Caco-2 (cell line): ENCODE results near the gene P3H1. TPM values are rescaled to one million over a fixed set of nuclear protein-coding genes. Genes with fewer than 3 reads are reported as not detected.

Experiments
- BruUV-seq: library from RNA; stranded (reverse); fragments of 400-500 nt; replicated peaks from 2 replicates; lab custom pipeline; 2021; lab: Mats Ljungman, UMichigan
- CTCF ChIA-PET: fragments of 300-600 bp; sonication (Branson Sonifier 250); formaldehyde crosslinking; loops from one replicate; lab custom pipeline; 2022; ENCODE audit warnings: antibody characterized with exemption; lab: Charles Lee
- POLR2A ChIA-PET: fragments of 300-600 bp; sonication (Branson Sonifier 250); formaldehyde crosslinking; loops from one replicate; lab custom pipeline; 2022; ENCODE audit warnings: antibody characterized with exemption; lab: Charles Lee
- DNase-seq, 2 experiments: peaks; one replicate each; pipeline versions ENCODE4 v3.0.0 to v3.0.0-alpha.2; 2020 to 2022
- H3K27me3 ChIP-seq: replicated peaks from 2 replicates; pipeline ENCODE4 v1.6.0; 2011; ENCODE audit warnings: low read length; ENCODE audit not compliant: control insufficient read depth, insufficient read depth
- H3K36me3 ChIP-seq: 2 replicates; pipeline ENCODE4 v1.5.1; 2011; ENCODE audit warnings: low read length; ENCODE audit not compliant: control insufficient read depth, insufficient read depth
- H3K4me1 ChIP-seq: fragments of 250-450 bp; sonication (Bioruptor Pico); 2 replicates; pipeline ENCODE4 v1.5.1; 2020; ENCODE audit warnings: mild to moderate bottlenecking
- H3K4me3 ChIP-seq: 2 replicates; pipeline ENCODE4 v1.5.1; 2011; ENCODE audit warnings: low read depth, mild to moderate bottlenecking, control low read depth, low read length
- H3K9me3 ChIP-seq: fragments of 250-450 bp; sonication (Bioruptor Pico); 2 replicates; pipeline ENCODE4 v1.5.1; 2020; ENCODE audit warnings: mild to moderate bottlenecking, moderate library complexity
- H3K27ac Mint-ChIP-seq: one replicate; pipeline ENCODE4 v1.8.0; 2022; ENCODE audit warnings: mixed read lengths; ENCODE audit not compliant: unreplicated experiment
- H3K27me3 Mint-ChIP-seq: one replicate; pipeline ENCODE4 v1.8.0; 2022; ENCODE audit warnings: mixed read lengths; ENCODE audit not compliant: insufficient read depth, unreplicated experiment
- H3K36me3 Mint-ChIP-seq: one replicate; pipeline ENCODE4 v1.8.0; 2022; ENCODE audit warnings: mild to moderate bottlenecking, mixed read lengths; ENCODE audit not compliant: insufficient read depth, unreplicated experiment
- H3K4me1 Mint-ChIP-seq: one replicate; pipeline ENCODE4 v1.8.0; 2022; ENCODE audit warnings: low read depth, mixed read lengths; ENCODE audit not compliant: unreplicated experiment
- H3K4me3 Mint-ChIP-seq: one replicate; pipeline ENCODE4 v1.8.0; 2022; ENCODE audit warnings: mild to moderate bottlenecking, moderate library complexity, mixed read lengths; ENCODE audit not compliant: unreplicated experiment
- H3K9me3 Mint-ChIP-seq: one replicate; pipeline ENCODE4 v1.8.0; 2022; ENCODE audit warnings: mixed read lengths; ENCODE audit not compliant: unreplicated experiment
- intact Hi-C: fragments of 100-400 bp; cut with micrococcal nuclease; formaldehyde crosslinking; loops from one replicate; pipeline ENCODE4 v1.10.0; 2022; ENCODE audit not compliant: unreplicated experiment
- total RNA-seq: library from RNA; stranded (reverse); gene quantifications from 2 replicates; pipeline ENCODE4 v1.2.3, GENCODE V29; 2022
- TF ChIP-seq, protein P1 (sequence below), 2 experiments: fragments of 200-600 bp in 1 of 2; IDR thresholded peaks; 1 replicate in 1 of 2; 2 replicates in 1 of 2; pipeline versions ENCODE4 v1.5.1 to v1.8.0; 2011 to 2022; ENCODE audit warnings: antibody characterized with exemption in 1 of 2, control low read depth in 1 of 2, inconsistent platforms in 1 of 2, low read depth in 1 of 2, low read length in 1 of 2, mild to moderate bottlenecking in 1 of 2, moderate library complexity in 1 of 2; ENCODE audit not compliant: insufficient read depth in 1 of 2, severe bottlenecking in 1 of 2, unreplicated experiment in 1 of 2

The P3H1 gene
- total RNA-seq, 1 experiment from 2014 or later: 20.5 TPM

- Mint-ChIP-seq H3K4me1 (peaks cover 12% of the 10 kb centered on the region), H3K9me3 (no peaks in the 10 kb centered on the region), H3K36me3 (no peaks in the 10 kb centered on the region), H3K4me3 (no peak overlapping the region), H3K27ac (no peak overlapping the region), H3K27me3 (no peaks in the 10 kb centered on the region)
- Histone ChIP-seq H3K4me3 (no peak overlapping the region), H3K27me3 (no peaks in the 10 kb centered on the region), H3K36me3 (no peaks in the 10 kb centered on the region), H3K4me1 (peaks cover 18% of the 10 kb centered on the region), H3K9me3 (no peaks in the 10 kb centered on the region)
- ChIA-PET POLR2A (no interaction called here), CTCF (interaction anchor here (1.4 kb wide), 1 partner anchor 22 kb away, joined by 4 read pairs; no protein-coding TSS in a partner anchor)
- TF ChIP-seq, protein P1, sequence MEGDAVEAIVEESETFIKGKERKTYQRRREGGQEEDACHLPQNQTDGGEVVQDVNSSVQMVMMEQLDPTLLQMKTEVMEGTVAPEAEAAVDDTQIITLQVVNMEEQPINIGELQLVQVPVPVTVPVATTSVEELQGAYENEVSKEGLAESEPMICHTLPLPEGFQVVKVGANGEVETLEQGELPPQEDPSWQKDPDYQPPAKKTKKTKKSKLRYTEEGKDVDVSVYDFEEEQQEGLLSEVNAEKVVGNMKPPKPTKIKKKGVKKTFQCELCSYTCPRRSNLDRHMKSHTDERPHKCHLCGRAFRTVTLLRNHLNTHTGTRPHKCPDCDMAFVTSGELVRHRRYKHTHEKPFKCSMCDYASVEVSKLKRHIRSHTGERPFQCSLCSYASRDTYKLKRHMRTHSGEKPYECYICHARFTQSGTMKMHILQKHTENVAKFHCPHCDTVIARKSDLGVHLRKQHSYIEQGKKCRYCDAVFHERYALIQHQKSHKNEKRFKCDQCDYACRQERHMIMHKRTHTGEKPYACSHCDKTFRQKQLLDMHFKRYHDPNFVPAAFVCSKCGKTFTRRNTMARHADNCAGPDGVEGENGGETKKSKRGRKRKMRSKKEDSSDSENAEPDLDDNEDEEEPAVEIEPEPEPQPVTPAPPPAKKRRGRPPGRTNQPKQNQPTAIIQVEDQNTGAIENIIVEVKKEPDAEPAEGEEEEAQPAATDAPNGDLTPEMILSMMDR (IDR thresholded peaks at IDR 0.05; ENCODE audit: insufficient read depth in 1 of 2, low read depth in 1 of 2, low read length in 1 of 2, severe bottlenecking in 1 of 2, unreplicated experiment in 1 of 2): no peak
- BruUV-seq: no TSS peak
- intact Hi-C loops: no loop called here
- no peak for DNase-seq
Observed at GRCh38 chr1:42735056-42735455, 31.8 kb downstream of the P3H1 start.

DNA sequence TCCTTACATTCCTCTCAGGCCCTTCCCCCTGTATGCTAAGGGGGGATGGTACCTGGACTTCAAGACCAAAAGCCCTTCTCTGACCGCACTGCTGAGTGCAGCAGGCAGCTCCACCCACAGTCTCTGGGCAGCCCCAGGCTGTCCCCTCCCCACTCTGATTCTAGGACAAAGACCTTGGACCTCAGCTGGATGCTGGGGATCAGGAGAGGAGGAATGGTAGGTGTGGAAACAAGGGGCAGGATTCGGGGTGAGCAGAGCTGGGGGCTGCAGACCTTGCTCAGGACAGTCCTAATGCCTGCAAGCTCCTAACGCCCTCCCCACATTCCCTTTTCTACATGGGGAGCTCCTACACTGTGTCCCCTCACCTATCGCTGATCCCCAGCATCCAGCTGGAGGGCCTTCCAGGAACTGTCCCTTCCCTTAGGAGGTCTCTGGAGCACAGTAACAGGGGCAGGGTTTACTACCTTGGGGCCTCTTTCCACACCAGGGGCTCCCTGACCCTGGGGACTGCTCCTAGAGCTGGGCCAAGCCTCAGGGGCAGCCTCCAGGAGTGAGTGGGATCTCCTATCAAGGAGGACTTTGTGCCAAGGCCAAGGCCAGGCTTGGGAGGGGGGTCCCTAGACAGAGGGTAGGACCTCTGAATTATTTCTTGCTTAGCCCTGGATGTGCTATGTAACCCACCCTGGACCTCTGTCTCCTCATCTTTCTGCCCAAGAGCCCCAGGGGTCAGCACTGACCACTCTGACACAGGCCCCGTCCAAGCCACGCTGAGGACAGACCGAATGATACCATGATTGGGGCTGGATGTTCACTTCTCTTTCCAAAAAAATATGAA, 32.4 kb downstream of the P3H1 start:
- Mint-ChIP-seq H3K27me3 (no peaks in the 10 kb centered on the region), H3K9me3 (no peaks in the 10 kb centered on the region), H3K27ac (no peak overlapping the region), H3K4me1 (peaks cover 12% of the 10 kb centered on the region), H3K4me3 (no peak overlapping the region), H3K36me3 (no peaks in the 10 kb centered on the region)
- intact Hi-C loops: no loop called here
- no TSS peak for BruUV-seq
- no peak overlapping the region for H3K4me3 ChIP-seq
- H3K27me3 ChIP-seq: no peaks in the 10 kb centered on the region
- H3K4me1 ChIP-seq: peaks cover 11% of the 10 kb centered on the region
- CTCF ChIA-PET: interaction anchor here (1.0 kb wide), 1 partner anchor 42 kb away, joined by 3 read pairs; no protein-coding TSS in a partner anchor
- no peaks in the 10 kb centered on the region for H3K9me3 ChIP-seq
- H3K36me3 ChIP-seq: no peaks in the 10 kb centered on the region
- DNase-seq: peak; percentile 31 to 56
- TF ChIP-seq, protein P1 (IDR thresholded peaks at IDR 0.05; ENCODE audit: insufficient read depth in 1 of 2, low read depth in 1 of 2, low read length in 1 of 2, severe bottlenecking in 1 of 2, unreplicated experiment in 1 of 2): no peak
- POLR2A ChIA-PET: no interaction called here

- H3K9me3 ChIP-seq: no peaks in the 10 kb centered on the region
- H3K27me3 Mint-ChIP-seq: no peaks in the 10 kb centered on the region
- no peak overlapping the region for H3K4me3 Mint-ChIP-seq
- no peak overlapping the region for H3K4me3 ChIP-seq
- peaks cover 12% of the 10 kb centered on the region for H3K4me1 Mint-ChIP-seq
- H3K36me3 ChIP-seq: no peaks in the 10 kb centered on the region
- CTCF ChIA-PET: interaction anchor here (1.0 kb wide), 1 partner anchor 41 kb away, joined by 3 read pairs; no protein-coding TSS in a partner anchor
- H3K27me3 ChIP-seq: no peaks in the 10 kb centered on the region
- intact Hi-C loops: no loop called here
- no peaks in the 10 kb centered on the region for H3K9me3 Mint-ChIP-seq
- no peak for DNase-seq
- no peaks in the 10 kb centered on the region for H3K36me3 Mint-ChIP-seq
- TF ChIP-seq, protein P1 (IDR thresholded peaks at IDR 0.05; ENCODE audit: insufficient read depth in 1 of 2, low read depth in 1 of 2, low read length in 1 of 2, severe bottlenecking in 1 of 2, unreplicated experiment in 1 of 2): no peak
- no peak overlapping the region for H3K27ac Mint-ChIP-seq
- no TSS peak for BruUV-seq
- POLR2A ChIA-PET: no interaction called here
- H3K4me1 ChIP-seq: peaks cover 11% of the 10 kb centered on the region; the same call in 1 of the 2 replicates
Observed at GRCh38 chr1:42733415-42734200, 33.2 kb downstream of the P3H1 start.
